Neural crest cell (in vitro differentiated cells): ENCODE results near the gene AGMO. TPM values are rescaled to one million over a fixed set of nuclear protein-coding genes. Genes with fewer than 3 reads are reported as not detected.

Experiments
- DNase-seq: peaks from one replicate; pipeline ENCODE4 v3.0.0; 2021; ENCODE audit warnings: low read depth, mixed read lengths, low spot score
- H3K27ac Mint-ChIP-seq: one replicate; pipeline ENCODE4 v1.8.0; 2021; ENCODE audit warnings: mild to moderate bottlenecking, mixed read lengths; ENCODE audit not compliant: unreplicated experiment
- H3K27me3 Mint-ChIP-seq: 2 replicates; pipeline ENCODE4 v1.8.0; 2021; ENCODE audit warnings: low read depth, mild to moderate bottlenecking, mixed read lengths
- H3K36me3 Mint-ChIP-seq: 2 replicates; pipeline ENCODE4 v1.8.0; 2021; ENCODE audit warnings: low read depth, mild to moderate bottlenecking, mixed read lengths
- H3K4me1 Mint-ChIP-seq: 2 replicates; pipeline ENCODE4 v1.8.0; 2021; ENCODE audit warnings: mixed read lengths
- H3K4me3 Mint-ChIP-seq: one replicate; pipeline ENCODE4 v1.8.0; 2021; ENCODE audit warnings: mild to moderate bottlenecking, mixed read lengths
- H3K9me3 Mint-ChIP-seq: 2 replicates; pipeline ENCODE4 v1.8.0; 2021; ENCODE audit warnings: mixed read lengths
- CTCF ChIP-seq: fragments of 200-600 bp; sonication (generic); conservative IDR thresholded peaks from 2 replicates; pipeline ENCODE4 v1.5.0; 2021; ENCODE audit warnings: antibody characterized with exemption, mild to moderate bottlenecking
- total RNA-seq: library from RNA; stranded (reverse); gene quantifications from 2 replicates; pipeline ENCODE4 v1.2.1, GENCODE V29; 2021

Gene AGMO
- total RNA-seq, 1 donor from 2014 or later, result 0.51 TPM

- Mint-ChIP-seq H3K4me1 (no peaks in the 10 kb centered on the region), H3K36me3 (no peaks in the 10 kb centered on the region), H3K27me3 (no peaks in the 10 kb centered on the region), H3K4me3 (no peak overlapping the region), H3K9me3 (no peaks in the 10 kb centered on the region), H3K27ac (no peak overlapping the region)
- DNase-seq, result no peak
- no peak for TF ChIP-seq CTCF
These were observed 386.7 kb downstream of the AGMO start for GRCh38 chr7:15175152-15175551.

GRCh38 chr7:15174485-15174884 lies 387.3 kb downstream of the AGMO start:
- no peak for DNase-seq
- Mint-ChIP-seq H3K4me3 (no peak overlapping the region), H3K36me3 (no peaks in the 10 kb centered on the region), H3K27me3 (no peaks in the 10 kb centered on the region), H3K9me3 (no peaks in the 10 kb centered on the region), H3K27ac (no peak overlapping the region), H3K4me1 (no peaks in the 10 kb centered on the region)
- TF ChIP-seq CTCF, result no peak

GRCh38 chr7:15168489-15168888 lies 393.3 kb downstream of the AGMO start:
- H3K4me3 Mint-ChIP-seq, result no peak overlapping the region
- H3K9me3 Mint-ChIP-seq, result no peaks in the 10 kb centered on the region
- H3K4me1 Mint-ChIP-seq, result no peaks in the 10 kb centered on the region
- no peak for DNase-seq
- no peak overlapping the region for H3K27ac Mint-ChIP-seq
- H3K36me3 Mint-ChIP-seq, result no peaks in the 10 kb centered on the region
- H3K27me3 Mint-ChIP-seq, result no peaks in the 10 kb centered on the region
- no peak for TF ChIP-seq CTCF

GRCh38 chr7:15167912-15168311 lies 393.9 kb downstream of the AGMO start:
- Mint-ChIP-seq H3K27ac (no peak overlapping the region), H3K4me3 (no peak overlapping the region), H3K36me3 (no peaks in the 10 kb centered on the region), H3K27me3 (no peaks in the 10 kb centered on the region), H3K4me1 (no peaks in the 10 kb centered on the region), H3K9me3 (no peaks in the 10 kb centered on the region)
- no peak for TF ChIP-seq CTCF
- no peak for DNase-seq

GRCh38 chr7:15166620-15167019 lies 395.2 kb downstream of the AGMO start:
- no peak for DNase-seq
- Mint-ChIP-seq H3K9me3 (no peaks in the 10 kb centered on the region), H3K4me3 (no peak overlapping the region), H3K27ac (no peak overlapping the region), H3K36me3 (no peaks in the 10 kb centered on the region), H3K4me1 (no peaks in the 10 kb centered on the region), H3K27me3 (no peaks in the 10 kb centered on the region)
- TF ChIP-seq CTCF, result no peak

- Mint-ChIP-seq H3K4me1 (peaks cover 9% of the 10 kb centered on the region), H3K27ac (no peak overlapping the region), H3K4me3 (no peak overlapping the region), H3K9me3 (no peaks in the 10 kb centered on the region), H3K27me3 (no peaks in the 10 kb centered on the region), H3K36me3 (no peaks in the 10 kb centered on the region)
- no peak for DNase-seq
- no peak for TF ChIP-seq CTCF
These were observed 402.6 kb downstream of the AGMO start for GRCh38 chr7:15159261-15159660.
